Astrocyte (in vitro differentiated cells and primary cell): ENCODE data around the gene ABTB2. TPM values are rescaled to one million over a fixed set of nuclear protein-coding genes. Genes with fewer than 3 reads are reported as not detected.

ENCODE experiments used
- DNase-seq: peaks from one replicate; pipeline ENCODE4 v3.0.0-alpha.2; 2010; ENCODE audit warnings: low read depth
- FAIRE-seq: peaks from 2 replicates; lab custom pipeline; 2011; peaks lifted over from hg19 to GRCh38; lab: Jason Lieb, UNC
- H2AFZ ChIP-seq: 2 replicates; pipeline ENCODE4 v1.6.0; 2012; ENCODE audit warnings: low read depth, low read length, inconsistent platforms
- H3K27ac ChIP-seq: 2 replicates; pipeline ENCODE4 v1.5.1; 2011; ENCODE audit warnings: low read depth, low read length, inconsistent platforms
- H3K27me3 ChIP-seq: 2 replicates; pipeline ENCODE4 v1.6.0; 2011; ENCODE audit warnings: low read length, inconsistent platforms; ENCODE audit not compliant: insufficient read depth
- H3K36me3 ChIP-seq: 2 replicates; pipeline ENCODE4 v1.5.1; 2011; ENCODE audit warnings: low read length, inconsistent platforms; ENCODE audit not compliant: insufficient read depth
- H3K4me1 ChIP-seq: 2 replicates; pipeline ENCODE4 v1.5.1; 2011; ENCODE audit warnings: low read length, inconsistent platforms; ENCODE audit not compliant: insufficient read depth
- H3K4me2 ChIP-seq: 2 replicates; pipeline ENCODE4 v1.6.0; 2012; ENCODE audit warnings: low read length, inconsistent platforms
- H3K4me3 ChIP-seq: 2 replicates; pipeline ENCODE4 v1.5.1; 2011; ENCODE audit warnings: low read depth, mild to moderate bottlenecking, low read length, inconsistent platforms; ENCODE audit not compliant: insufficient read depth
- H3K79me2 ChIP-seq: 2 replicates; pipeline ENCODE4 v1.6.0; 2012; ENCODE audit warnings: mild to moderate bottlenecking, low read length, inconsistent platforms; ENCODE audit not compliant: insufficient read depth
- H3K9ac ChIP-seq: 2 replicates; pipeline ENCODE4 v1.6.0; 2012; ENCODE audit warnings: mild to moderate bottlenecking, low read length, inconsistent platforms
- H3K9me3 ChIP-seq: 2 replicates; pipeline ENCODE4 v1.5.1; 2012; ENCODE audit warnings: low read depth, mild to moderate bottlenecking, low read length, inconsistent platforms; ENCODE audit not compliant: insufficient read depth
- H4K20me1 ChIP-seq: 2 replicates; pipeline ENCODE4 v1.6.0; 2012; ENCODE audit warnings: low read length, inconsistent platforms; ENCODE audit not compliant: insufficient read depth
- H3K27ac Mint-ChIP-seq: one replicate; pipeline ENCODE4 v1.8.0; 2021; ENCODE audit warnings: mild to moderate bottlenecking, mixed read lengths; ENCODE audit not compliant: unreplicated experiment
- H3K27me3 Mint-ChIP-seq: one replicate; pipeline ENCODE4 v1.8.0; 2021; ENCODE audit warnings: low read depth, mixed read lengths; ENCODE audit not compliant: unreplicated experiment
- H3K36me3 Mint-ChIP-seq: one replicate; pipeline ENCODE4 v1.8.0; 2021; ENCODE audit warnings: low read depth, mixed read lengths; ENCODE audit not compliant: unreplicated experiment
- H3K4me1 Mint-ChIP-seq: one replicate; pipeline ENCODE4 v1.8.0; 2021; ENCODE audit warnings: low read depth, mixed read lengths; ENCODE audit not compliant: unreplicated experiment
- H3K4me3 Mint-ChIP-seq: one replicate; pipeline ENCODE4 v1.8.0; 2021; ENCODE audit warnings: mild to moderate bottlenecking, moderate library complexity, mixed read lengths; ENCODE audit not compliant: unreplicated experiment
- H3K9me3 Mint-ChIP-seq: one replicate; pipeline ENCODE4 v1.8.0; 2021; ENCODE audit warnings: mild to moderate bottlenecking, mixed read lengths; ENCODE audit not compliant: unreplicated experiment
- CTCF ChIP-seq: IDR thresholded peaks from 2 replicates; pipeline ENCODE4 v1.5.1; 2011; ENCODE audit warnings: low read depth, mild to moderate bottlenecking, inconsistent platforms, low read length, moderate library complexity; ENCODE audit not compliant: insufficient read depth
- EZH2 ChIP-seq: IDR thresholded peaks from 2 replicates; pipeline ENCODE4 v1.6.1; 2012; ENCODE audit warnings: mild to moderate bottlenecking, low read length, inconsistent platforms; ENCODE audit not compliant: insufficient read depth
- total RNA-seq: library from RNA; stranded (reverse); gene quantifications from 2 replicates; pipeline ENCODE4 v1.2.1, GENCODE V29; 2021

Gene ABTB2
- total RNA-seq, 1 donor from 2014 or later = 14.1 TPM

DNA sequence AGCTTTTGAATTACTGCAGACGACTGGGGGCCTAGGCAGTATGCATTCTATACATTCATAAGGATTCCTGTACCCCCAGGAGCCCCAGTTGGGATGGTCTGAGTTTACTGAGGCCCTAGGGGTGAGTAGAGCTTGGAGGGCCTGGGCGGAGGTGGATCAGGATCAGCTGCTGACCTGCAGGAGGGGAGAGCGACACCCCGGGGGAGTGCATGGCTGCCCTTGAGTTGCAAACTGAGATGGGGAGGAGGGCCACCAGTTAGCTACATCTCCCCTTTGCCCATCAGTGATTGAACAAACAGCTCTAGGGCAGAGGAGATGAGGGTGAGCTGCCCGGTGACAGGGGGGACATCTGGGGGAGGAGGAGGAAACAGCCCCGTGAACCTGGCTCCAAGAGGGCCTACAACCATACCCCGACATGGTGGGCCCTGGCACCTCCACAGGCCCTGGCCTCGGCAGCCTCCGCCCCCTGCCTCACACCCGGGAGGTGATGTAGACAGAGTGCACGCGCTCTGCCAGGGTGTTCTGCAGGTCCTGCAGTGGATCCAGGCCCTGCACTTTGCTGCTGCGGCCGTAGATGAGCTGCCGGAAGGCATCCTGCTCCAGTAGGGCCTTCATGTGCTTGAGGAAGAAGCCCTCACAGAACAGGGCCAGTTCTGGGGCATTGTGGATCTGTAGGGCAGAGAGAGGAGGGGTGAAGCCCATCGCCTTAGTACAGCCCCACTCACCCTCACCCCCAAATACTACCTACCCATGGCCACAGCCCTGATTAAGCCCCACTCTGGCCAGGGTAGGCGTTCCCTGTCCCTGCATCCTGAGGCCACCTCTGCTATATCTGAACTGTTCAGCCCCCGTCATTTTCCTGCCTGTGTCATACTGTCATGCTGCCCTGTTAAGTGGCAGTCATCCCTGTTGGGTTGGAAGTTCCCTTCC, 205.6 kb downstream of the ABTB2 start:
- no peak overlapping the region for H3K9ac ChIP-seq
- no peak overlapping the region for H3K4me2 ChIP-seq
- peaks cover 11% of the 10 kb centered on the region for H3K36me3 ChIP-seq
- peaks cover 16% of the 10 kb centered on the region for H3K36me3 Mint-ChIP-seq
- peaks cover 42% of the 10 kb centered on the region for H4K20me1 ChIP-seq
- H3K27me3 Mint-ChIP-seq = no peaks in the 10 kb centered on the region
- H3K27ac ChIP-seq = no peak overlapping the region
- peaks cover 2% of the 10 kb centered on the region for H3K9me3 Mint-ChIP-seq
- H3K27ac Mint-ChIP-seq = no peak overlapping the region
- no peak for FAIRE-seq
- no peak overlapping the region for H2AFZ ChIP-seq
- no peak overlapping the region for H3K4me3 Mint-ChIP-seq
- no peaks in the 10 kb centered on the region for H3K9me3 ChIP-seq
- no peaks in the 10 kb centered on the region for H3K79me2 ChIP-seq
- DNase-seq = no peak
- H3K4me3 ChIP-seq = no peak overlapping the region
- H3K27me3 ChIP-seq = no peaks in the 10 kb centered on the region
- H3K4me1 Mint-ChIP-seq = peaks cover 7% of the 10 kb centered on the region
- TF ChIP-seq CTCF (no peak), EZH2 (no peak)
- H3K4me1 ChIP-seq = peaks cover 6% of the 10 kb centered on the region

GRCh38 chr11:34151166-34151565, 206.6 kb downstream of the ABTB2 start:
- peaks cover 45% of the 10 kb centered on the region for H4K20me1 ChIP-seq
- Mint-ChIP-seq H3K27me3 (no peaks in the 10 kb centered on the region), H3K4me3 (no peak overlapping the region), H3K27ac (no peak overlapping the region), H3K36me3 (peaks cover 21% of the 10 kb centered on the region), H3K4me1 (peaks cover 7% of the 10 kb centered on the region), H3K9me3 (peaks cover 2% of the 10 kb centered on the region)
- no peak overlapping the region for H3K4me2 ChIP-seq
- DNase-seq (no peak), FAIRE-seq (no peak)
- no peak for TF ChIP-seq EZH2
- no peak for TF ChIP-seq CTCF
- peaks cover 6% of the 10 kb centered on the region for H3K4me1 ChIP-seq
- no peaks in the 10 kb centered on the region for H3K27me3 ChIP-seq
- no peaks in the 10 kb centered on the region for H3K9me3 ChIP-seq
- H3K27ac ChIP-seq = no peak overlapping the region
- H2AFZ ChIP-seq = no peak overlapping the region
- no peak overlapping the region for H3K9ac ChIP-seq
- H3K36me3 ChIP-seq = peaks cover 20% of the 10 kb centered on the region
- H3K4me3 ChIP-seq = no peak overlapping the region
- no peaks in the 10 kb centered on the region for H3K79me2 ChIP-seq
